Panc1 (cell line): ENCODE results near the gene MAP2K6. TPM values are rescaled to one million over a fixed set of nuclear protein-coding genes. Genes with fewer than 3 reads are reported as not detected.

Source experiments
- ATAC-seq: fragments of 200-7000 bp; cut with Tn5 transposase; 2 replicates; pipeline ENCODE4 v1.9.1; 2020; ENCODE audit warnings: mild to moderate bottlenecking, moderate library complexity
- BruUV-seq: library from RNA; stranded (reverse); fragments of 400-500 nt; replicated peaks from 2 replicates; lab custom pipeline; 2021; lab: Mats Ljungman, UMichigan
- CTCF ChIA-PET: fragments of 300-600 bp; sonication (Branson Sonifier 250); formaldehyde crosslinking; loops from one replicate; lab custom pipeline; 2022; ENCODE audit warnings: antibody characterized with exemption; lab: Charles Lee
- POLR2A ChIA-PET: fragments of 300-600 bp; sonication (Branson Sonifier 250); formaldehyde crosslinking; loops from one replicate; lab custom pipeline; 2022; ENCODE audit warnings: antibody characterized with exemption; lab: Charles Lee
- DNase-seq: peaks from one replicate; pipeline ENCODE4 v3.0.0-alpha.2; 2010; ENCODE audit warnings: low read depth, low spot score
- H3K27ac ChIP-seq: 2 replicates; pipeline ENCODE4 v1.5.1; 2011; ENCODE audit warnings: mild to moderate bottlenecking, low read length, inconsistent platforms
- H3K27me3 ChIP-seq: fragments of 200-500 bp; sonication (Bioruptor generic); 2 replicates; pipeline ENCODE4 v1.6.0; 2014; ENCODE audit warnings: low read length, inconsistent platforms; ENCODE audit not compliant: control insufficient read depth, insufficient read depth
- H3K36me3 ChIP-seq: fragments of 200-500 bp; sonication (Bioruptor generic); 2 replicates; pipeline ENCODE4 v1.5.1; 2014; ENCODE audit warnings: inconsistent platforms, mild to moderate bottlenecking, low read length, moderate library complexity; ENCODE audit not compliant: control insufficient read depth, insufficient read depth
- H3K4me1 ChIP-seq: 2 replicates; pipeline ENCODE4 v1.5.1; 2011; ENCODE audit warnings: inconsistent platforms, mild to moderate bottlenecking, low read length, moderate library complexity; ENCODE audit not compliant: control insufficient read depth, insufficient read depth
- H3K4me3 ChIP-seq, 2 experiments: 2 replicates each; pipeline ENCODE4 v1.5.1; 2011 to 2012; ENCODE audit warnings: low read depth in 2 of 2, low read length in 2 of 2, mild to moderate bottlenecking in 2 of 2, inconsistent platforms in 1 of 2, moderate library complexity in 1 of 2
- H3K9me3 ChIP-seq: fragments of 200-500 bp; sonication (Bioruptor generic); 2 replicates; pipeline ENCODE4 v1.5.1; 2014; ENCODE audit warnings: low read depth, mild to moderate bottlenecking, inconsistent platforms, low read length, moderate library complexity; ENCODE audit not compliant: control insufficient read depth, insufficient read depth
- CTCF ChIP-seq: fragments of 450-650 bp; IDR thresholded peaks from 2 replicates; pipeline ENCODE4 v1.5.1; 2017; ENCODE audit warnings: mild to moderate bottlenecking
- REST ChIP-seq, 2 experiments: IDR thresholded peaks; 2 replicates each; pipeline ENCODE4 v1.6.1; 2011 to 2012; ENCODE audit warnings: low read depth in 2 of 2, control low read depth in 1 of 2, low read length in 1 of 2, mild to moderate bottlenecking in 1 of 2, moderate library complexity in 1 of 2; ENCODE audit not compliant: insufficient read depth in 1 of 2
- SIN3A ChIP-seq: IDR thresholded peaks from 2 replicates; pipeline ENCODE4 v1.6.1; 2012; ENCODE audit warnings: low read depth, mild to moderate bottlenecking, low read length, moderate library complexity, borderline replicate concordance; ENCODE audit not compliant: insufficient read depth
- TCF7L2 ChIP-seq: IDR thresholded peaks from 2 replicates; pipeline ENCODE4 v1.6.1; 2011; ENCODE audit warnings: mild to moderate bottlenecking, low read depth, low read length, inconsistent platforms
- in situ Hi-C: cut with HindIII; loops from 2 replicates; pipeline ENCODE4 v1.10.0; 2016; ENCODE audit warnings: low sequenced_read_pairs, low pct_unique_long_range_greater_than_20kb
- intact Hi-C: fragments of 100-400 bp; cut with micrococcal nuclease; formaldehyde crosslinking; loops from one replicate; pipeline ENCODE4 v1.10.0; 2022; ENCODE audit not compliant: unreplicated experiment
- total RNA-seq: library from RNA; stranded (reverse); gene quantifications from one replicate; pipeline ENCODE4 v1.2.1, GENCODE V29; 2021; ENCODE audit not compliant: unreplicated experiment

The MAP2K6 gene
- total RNA-seq, 1 experiment from 2014 or later, result 11.8 TPM

DNA sequence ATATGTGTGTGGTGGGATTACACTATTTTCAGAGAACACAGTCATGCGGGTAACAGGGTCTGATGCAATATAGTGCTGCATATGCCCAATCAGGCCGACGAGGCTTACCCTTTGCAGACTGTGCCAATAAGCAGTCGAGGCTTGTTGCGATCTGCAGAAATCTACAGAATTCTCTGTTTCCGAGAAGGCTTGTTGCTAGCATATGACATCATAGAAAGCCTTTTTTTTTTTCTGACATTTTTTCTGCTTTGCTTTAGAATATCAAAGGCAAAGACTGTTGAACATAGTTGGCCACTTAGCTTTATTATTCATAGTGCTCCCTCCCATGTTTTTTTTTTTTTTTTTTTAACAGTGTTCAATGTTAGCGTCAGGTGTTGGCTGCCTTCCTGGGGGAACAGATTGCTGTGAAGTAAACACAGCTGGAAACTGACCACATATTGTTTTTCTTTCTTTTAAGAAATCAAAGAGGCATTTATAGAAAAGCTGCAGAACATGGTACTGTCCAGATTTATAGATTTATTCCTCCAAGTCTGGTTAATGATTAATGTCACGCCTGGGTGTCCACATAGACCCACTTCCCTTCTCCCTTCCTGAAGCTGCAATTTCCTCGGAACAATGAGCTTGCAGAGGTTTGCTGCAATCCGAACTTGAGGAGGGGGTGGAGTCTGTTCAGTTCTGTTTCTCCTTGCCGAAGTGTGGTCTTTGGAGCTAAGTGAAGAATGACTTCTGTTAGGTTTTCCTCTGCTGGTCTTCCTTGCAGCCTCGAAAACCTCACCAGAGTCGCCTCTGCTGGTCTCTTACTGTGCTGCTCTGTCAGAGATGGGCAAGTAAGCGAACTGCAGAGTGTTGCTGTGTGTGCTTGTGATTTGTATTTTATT is 87.3 kb downstream of the MAP2K6 start:
- H3K4me1 ChIP-seq, result peaks cover 25% of the 10 kb centered on the region
- H3K27me3 ChIP-seq, result no peaks in the 10 kb centered on the region
- no TSS peak for BruUV-seq
- ChIA-PET POLR2A (interaction anchor here (0.7 kb wide), 1 partner anchor 71 kb away, joined by 3 read pairs; no protein-coding TSS in a partner anchor), CTCF (interaction anchor here (0.6 kb wide), 2 partner anchors 9 to 36 kb away, joined by 5 to 10 read pairs; no protein-coding TSS in a partner anchor)
- H3K9me3 ChIP-seq, result no peaks in the 10 kb centered on the region
- in situ Hi-C loops, result no loop called here
- no peak for DNase-seq
- H3K36me3 ChIP-seq, result no peaks in the 10 kb centered on the region
- H3K27ac ChIP-seq, result peak overlapping the region; percentile 77
- TF ChIP-seq TCF7L2, result no peak; the same call in 1 of the 2 replicates
- no peak for TF ChIP-seq REST (IDR thresholded peaks at IDR 0.05; ENCODE audit: insufficient read depth in 1 of 2, low read depth in 2 of 2, low read length in 1 of 2)
- intact Hi-C loops, result no loop called here
- peak overlapping the region; percentile 8 to 44 for H3K4me3 ChIP-seq
- ATAC-seq, result peak; percentile 79

GRCh38 chr17:69503711-69504110 is 89.2 kb downstream of the MAP2K6 start:
- ChIA-PET POLR2A (no interaction called here), CTCF (no interaction called here)
- no peak overlapping the region for H3K4me3 ChIP-seq
- peaks cover 25% of the 10 kb centered on the region for H3K4me1 ChIP-seq
- H3K9me3 ChIP-seq, result no peaks in the 10 kb centered on the region
- TF ChIP-seq CTCF (no peak), TCF7L2 (no peak), REST (IDR thresholded peaks at IDR 0.05; ENCODE audit: insufficient read depth in 1 of 2, low read depth in 2 of 2, low read length in 1 of 2) (no peak), SIN3A (no peak)
- H3K27ac ChIP-seq, result no peak overlapping the region; the same call in 1 of the 2 replicates
- intact Hi-C loops, result no loop called here
- ATAC-seq (no peak), DNase-seq (no peak)
- BruUV-seq, result no TSS peak
- H3K36me3 ChIP-seq, result no peaks in the 10 kb centered on the region
- H3K27me3 ChIP-seq, result no peaks in the 10 kb centered on the region
- in situ Hi-C loops, result no loop called here
